ENCODE data around the gene MXRA7. TPM values are rescaled to one million over a fixed set of nuclear protein-coding genes. Genes with fewer than 3 reads are reported as not detected.

Gene MXRA7
- total and polyA plus RNA-seq, 2 of the 4 experiments (the other 2 are of a cell fraction), result 168 to 231 TPM

- no peak overlapping the region for H3K4ac ChIP-seq (ENCODE audit: low read depth, low read length)
- peak overlapping the region; percentile 42; the same call in 1 of the 2 replicates for H3K4me2 ChIP-seq (ENCODE audit: low read depth, low read length)
- no peak overlapping the region for H3K56ac ChIP-seq (ENCODE audit: extremely low read depth, insufficient read depth, low read length)
- POLR2A ChIA-PET (ENCODE audit: unreplicated experiment), result no interaction called here
- H3K27ac ChIP-seq (ENCODE audit: insufficient read depth, low read length), result no peak overlapping the region
- H2AK9ac ChIP-seq (replicated peaks; ENCODE audit: low read depth, low read length, poor library complexity), result no peak overlapping the region
- H3K4me1 ChIP-seq (ENCODE audit: control insufficient read depth, insufficient read depth, low read length), result peaks cover 31% of the 10 kb centered on the region
- H2BK120ac ChIP-seq (ENCODE audit: low read depth, low read length), result no peak overlapping the region
- BruUV-seq (replicated peaks), result no TSS peak
- H2BK20ac ChIP-seq (ENCODE audit: low read depth, low read length), result no peak overlapping the region
- ATAC-seq (ENCODE audit: low read depth) (no peak), DNase-seq (no peak)
- no peak overlapping the region for H3K4me3 ChIP-seq (ENCODE audit: insufficient read depth, low read depth, low read length)
- no CpG with 5 or more reads among the region's 3 CpGs for WGBS, 2 experiments (ENCODE audit: extremely low coverage in 2 of 2, insufficient read length in 1 of 2)
- peak overlapping the region; percentile 9 for H2BK5ac ChIP-seq (ENCODE audit: low read depth, low read length, poor library complexity, severe bottlenecking)
- peaks cover 27% of the 10 kb centered on the region for H3K9me1 ChIP-seq (ENCODE audit: insufficient read depth, low read length)
- intact Hi-C loops (cut with micrococcal nuclease), result no loop called here
- TF ChIP-seq SMC3 (IDR thresholded peaks at IDR 0.05; ENCODE audit: low read depth, low read length), result no peak
- TF ChIP-seq CTCF (conservative IDR thresholded peaks at IDR 0.05; ENCODE audit: low read depth, low read length), result no peak
- no peak overlapping the region for H4K8ac ChIP-seq (ENCODE audit: low read depth in 2 of 2, low read length in 2 of 2)
- H3K14ac ChIP-seq (replicated peaks; ENCODE audit: low read depth, low read length), result no peak overlapping the region
- H3K9ac ChIP-seq (ENCODE audit: low read depth, low read length), result no peak overlapping the region
- no peak overlapping the region for H2AK5ac ChIP-seq (ENCODE audit: low read depth, low read length)
- H3K79me1 ChIP-seq (ENCODE audit: low read depth in 1 of 2, low read length in 2 of 2), result peaks cover 7 to 82% of the 10 kb centered on the region in 2 experiments; a peak in 3 of 4 replicates
- no peaks in the 10 kb centered on the region for H3K27me3 ChIP-seq (ENCODE audit: control insufficient read depth, insufficient read depth, low read length)
- no peak overlapping the region for H2BK15ac ChIP-seq (ENCODE audit: low read depth, low read length)
- no peak overlapping the region for H4K5ac ChIP-seq (ENCODE audit: low read depth, low read length)
- H2AFZ ChIP-seq (replicated peaks; ENCODE audit: low read length, poor library complexity), result no peak overlapping the region
- CTCF ChIA-PET, result no interaction called here
- in situ Hi-C loops (cut with MboI; ENCODE audit: low sequenced_read_pairs), result no loop called here
- H3K18ac ChIP-seq (ENCODE audit: low read depth, low read length), result no peak overlapping the region
- H4K20me1 ChIP-seq (ENCODE audit: insufficient read depth, low read length), result peaks cover 80% of the 10 kb centered on the region
- peak overlapping the region; percentile 45; the same call in 1 of the 2 replicates for H3K23ac ChIP-seq (ENCODE audit: low read depth, low read length)
- no peaks in the 10 kb centered on the region for H3K9me3 ChIP-seq (ENCODE audit: control insufficient read depth, insufficient read depth, low read length)
- H4K91ac ChIP-seq (ENCODE audit: insufficient read depth, low read depth, low read length), result no peak overlapping the region
- peaks cover 7% of the 10 kb centered on the region for H3K36me3 ChIP-seq (ENCODE audit: control insufficient read depth, insufficient read depth, low read length)
- dilution Hi-C loops (cut with HindIII; ENCODE audit: low sequenced_read_pairs, unreplicated experiment), result no loop called here
Observed at GRCh38 chr17:76706817-76707216, 3.9 kb downstream of the MXRA7 start.

All from IMR-90 (cell line).